Ishikawa (cell line): ENCODE results near the gene ZER1.

Experiments
- FOXM1 ChIP-seq: IDR thresholded peaks from 2 replicates; pipeline ENCODE4 v1.6.1; 2012; ENCODE audit warnings: low read depth, borderline replicate concordance
- NFIC ChIP-seq: IDR thresholded peaks from 2 replicates; pipeline ENCODE4 v1.6.1; 2012
- RAD21 ChIP-seq: IDR thresholded peaks from 2 replicates; pipeline ENCODE4 v1.6.1; 2012; ENCODE audit warnings: low read depth
- REST ChIP-seq: IDR thresholded peaks from 2 replicates; pipeline ENCODE4 v1.6.1; 2012; ENCODE audit warnings: low read depth, mild to moderate bottlenecking

GRCh38 chr9:128735373-128735772, 36.4 kb downstream of the ZER1 start:
- peak; percentile 50; the same call in 1 of the 2 replicates for TF ChIP-seq NFIC
- TF ChIP-seq FOXM1 = no peak
- TF ChIP-seq RAD21 = no peak
- TF ChIP-seq REST = no peak
